Skin of body (tissue), 2 donors: ENCODE data around the gene COQ8A. TPM values are rescaled to one million over a fixed set of nuclear protein-coding genes. Genes with fewer than 3 reads are reported as not detected.

Experiments
- DNase-seq: peaks from one replicate; lab custom pipeline; 2025; lab: John Stamatoyannopoulos, UW
- total RNA-seq: library from RNA; depleted of rRNA; stranded (reverse); fragments of >200 nt; gene quantifications from one replicate; pipeline ENCODE4 v1.2.3, GENCODE V29; 2014

The COQ8A gene
- 31.4 TPM for total RNA-seq

GRCh38 chr1:226940029-226940805 is at the start of gene COQ8A:
TSS of gene COQ8A (plus strand) at chr1:226940294. CDS start at chr1:226961386, 21,092 bp downstream.
- peak; percentile 99 for DNase-seq

DNA sequence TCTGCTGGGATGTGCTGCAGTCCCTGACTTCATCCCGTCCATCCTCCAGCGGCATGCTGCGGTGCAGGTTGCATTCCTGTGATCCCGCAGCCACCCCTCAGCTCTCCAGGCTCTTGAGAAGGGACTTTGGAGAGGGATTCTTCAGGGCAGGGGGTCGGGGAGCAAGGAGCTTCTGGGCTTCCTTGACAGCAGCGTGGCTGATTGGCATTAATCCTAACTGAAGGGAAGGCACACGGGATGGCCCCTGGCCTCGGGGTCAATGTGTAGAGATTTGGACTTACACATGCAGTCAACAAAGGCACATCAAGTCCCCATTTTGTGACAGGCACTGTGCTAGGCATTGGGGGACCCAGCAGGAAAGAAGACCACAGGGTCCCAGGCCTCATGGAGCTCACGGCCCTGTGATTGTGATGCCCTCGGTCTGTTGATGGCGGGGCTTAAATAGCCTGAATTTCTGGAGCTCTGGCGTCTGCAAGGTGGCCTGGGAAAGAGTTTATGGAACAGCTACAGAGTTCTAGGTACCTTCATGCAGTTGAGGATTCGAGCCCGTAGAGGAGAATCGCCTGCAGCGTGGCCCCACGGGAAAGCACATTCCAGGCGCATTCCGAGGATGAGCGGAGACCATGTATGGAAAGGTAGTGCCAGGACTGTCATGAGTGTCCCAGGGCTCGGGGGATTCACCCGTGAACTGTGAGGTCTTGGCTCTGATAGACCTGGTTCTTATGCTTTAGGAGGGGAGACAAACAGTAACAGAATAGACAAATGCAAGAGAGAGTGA is 49.6 kb upstream of the COQ8A start:
- no peak for DNase-seq

DNA sequence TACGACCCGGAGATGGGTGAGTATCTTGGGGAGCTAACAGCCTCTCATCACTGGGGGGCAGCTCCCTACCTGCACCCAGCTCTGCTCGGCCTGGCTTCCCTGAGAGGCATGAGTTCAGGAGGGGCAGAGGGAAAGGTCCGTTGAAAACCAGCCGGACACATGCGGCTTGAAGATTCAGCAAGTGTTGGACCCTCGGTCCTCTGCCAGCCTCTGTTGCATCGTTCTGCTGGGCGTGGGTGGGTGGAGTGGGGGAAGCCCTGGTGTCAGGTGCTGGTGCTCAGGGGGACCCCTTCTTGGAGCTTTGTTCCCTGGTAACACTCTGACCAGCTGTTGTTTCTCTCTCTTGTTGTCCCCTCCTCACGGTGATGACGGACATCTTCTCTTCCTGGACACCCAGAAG is 48.7 kb upstream of the COQ8A start:
- DNase-seq, result no peak

GRCh38 chr1:226891846-226892523 is 48.1 kb upstream of the COQ8A start:
- DNase-seq, result no peak

DNA sequence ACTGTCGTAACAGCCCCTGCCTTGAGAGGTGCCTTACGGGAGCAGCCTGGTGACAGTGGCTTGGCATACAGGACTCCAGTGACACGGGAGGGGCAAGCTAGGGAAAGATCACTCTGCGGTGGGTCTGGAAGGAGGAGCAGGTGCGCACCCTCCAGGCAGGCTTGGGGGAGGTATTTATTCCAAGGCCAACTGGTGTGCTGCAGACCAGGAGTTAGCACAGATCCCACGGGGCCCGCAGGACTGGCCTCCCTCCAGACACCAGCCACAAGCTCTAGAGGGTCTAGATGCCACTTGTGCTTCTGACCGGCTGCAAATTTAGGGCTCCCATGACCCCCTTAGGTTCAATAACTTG is 47.6 kb upstream of the COQ8A start:
- DNase-seq, result no peak

DNA sequence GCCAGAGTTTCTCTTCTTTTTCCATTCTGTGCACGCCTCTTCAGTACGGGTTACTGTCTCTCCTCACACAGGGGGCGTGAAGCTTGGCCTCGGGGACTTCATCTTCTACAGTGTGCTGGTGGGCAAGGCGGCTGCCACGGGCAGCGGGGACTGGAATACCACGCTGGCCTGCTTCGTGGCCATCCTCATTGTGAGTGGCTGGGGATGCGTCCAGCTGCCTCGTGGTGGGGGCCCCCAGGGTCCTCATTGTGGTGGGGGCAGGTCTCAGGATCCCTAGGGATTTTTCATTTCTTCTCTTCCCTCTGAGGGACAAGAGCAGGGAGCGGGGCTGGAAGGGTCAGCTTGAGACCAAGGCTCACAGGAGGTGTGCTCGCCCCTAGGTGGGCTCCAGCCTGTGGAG is 46.2 kb upstream of the COQ8A start:
- DNase-seq, result no peak

- no peak for DNase-seq
Measured at GRCh38 chr1:226894826-226895225, 45.3 kb upstream of the COQ8A start.

DNA sequence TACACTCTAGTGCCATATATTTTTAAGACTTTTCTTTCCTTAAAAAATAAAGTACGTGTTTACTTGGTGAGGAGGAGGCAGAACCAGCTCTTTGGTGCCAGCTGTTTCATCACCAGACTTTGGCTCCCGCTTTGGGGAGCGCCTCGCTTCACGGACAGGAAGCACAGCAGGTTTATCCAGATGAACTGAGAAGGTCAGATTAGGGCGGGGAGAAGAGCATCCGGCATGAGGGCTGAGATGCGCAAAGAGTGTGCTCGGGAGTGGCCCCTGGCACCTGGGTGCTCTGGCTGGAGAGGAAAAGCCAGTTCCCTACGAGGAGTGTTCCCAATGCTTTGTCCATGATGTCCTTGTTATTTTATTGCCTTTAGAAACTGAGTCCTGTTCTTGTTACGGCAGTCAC is 44.5 kb upstream of the COQ8A start:
- DNase-seq, result no peak

DNA sequence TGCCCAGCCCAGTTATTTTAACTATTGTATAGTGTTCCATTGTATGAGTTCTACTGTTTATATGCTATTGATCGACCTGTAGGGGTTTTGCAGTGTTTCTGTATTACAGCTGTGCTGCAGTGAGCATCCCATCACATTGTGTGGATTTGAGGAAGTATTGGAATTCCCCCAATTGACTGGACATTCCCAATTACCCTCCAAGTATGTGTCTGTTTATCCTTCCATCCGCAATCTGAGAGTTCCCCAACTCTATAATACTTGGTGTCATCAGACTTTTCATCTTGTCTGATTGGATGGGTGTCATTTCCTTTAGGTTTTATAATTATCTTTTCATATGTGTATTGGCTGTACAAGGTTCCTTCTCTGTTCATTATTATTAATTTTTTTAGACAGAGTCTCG is 41.8 kb upstream of the COQ8A start:
- DNase-seq, result no peak

DNA sequence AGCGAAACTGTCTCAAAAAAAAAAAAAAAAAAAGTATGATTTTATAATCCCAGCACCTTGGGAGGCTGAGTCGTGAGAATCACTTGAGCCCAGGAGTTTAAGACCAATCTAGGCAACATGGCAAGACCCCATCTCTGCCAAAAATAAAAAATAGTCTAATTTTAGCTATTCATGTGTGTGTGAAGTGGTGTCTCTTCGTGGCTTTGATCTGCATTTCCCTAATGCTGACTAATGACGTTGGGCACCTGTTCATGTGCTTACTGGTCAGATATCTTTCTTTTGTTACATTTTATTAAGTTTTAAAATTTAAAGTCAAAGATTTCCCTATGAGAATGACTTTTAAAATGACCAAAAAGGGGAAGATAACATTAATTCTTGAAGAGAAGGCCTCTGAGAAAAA is 38.7 kb upstream of the COQ8A start:
- no peak for DNase-seq

DNA sequence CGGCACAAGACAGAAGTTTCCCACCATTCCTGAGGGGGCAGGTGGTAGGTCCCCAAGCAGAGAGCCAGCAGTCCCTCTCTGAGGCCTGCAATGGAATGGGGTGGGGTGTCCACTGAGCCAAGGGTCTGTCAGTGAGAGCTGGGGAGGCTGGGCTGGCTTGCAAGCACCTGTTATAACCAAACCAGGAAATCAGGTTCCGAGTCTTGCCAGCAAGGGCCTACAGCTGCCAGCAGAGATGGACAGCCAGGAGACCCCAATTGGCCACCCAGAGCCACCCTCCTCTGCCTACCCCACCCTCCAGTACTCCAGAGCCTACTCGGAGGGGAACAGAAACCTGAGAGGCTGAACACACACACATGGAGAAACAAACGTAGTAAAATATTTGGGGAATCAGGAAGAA is 37.5 kb upstream of the COQ8A start:
- no peak for DNase-seq

DNA sequence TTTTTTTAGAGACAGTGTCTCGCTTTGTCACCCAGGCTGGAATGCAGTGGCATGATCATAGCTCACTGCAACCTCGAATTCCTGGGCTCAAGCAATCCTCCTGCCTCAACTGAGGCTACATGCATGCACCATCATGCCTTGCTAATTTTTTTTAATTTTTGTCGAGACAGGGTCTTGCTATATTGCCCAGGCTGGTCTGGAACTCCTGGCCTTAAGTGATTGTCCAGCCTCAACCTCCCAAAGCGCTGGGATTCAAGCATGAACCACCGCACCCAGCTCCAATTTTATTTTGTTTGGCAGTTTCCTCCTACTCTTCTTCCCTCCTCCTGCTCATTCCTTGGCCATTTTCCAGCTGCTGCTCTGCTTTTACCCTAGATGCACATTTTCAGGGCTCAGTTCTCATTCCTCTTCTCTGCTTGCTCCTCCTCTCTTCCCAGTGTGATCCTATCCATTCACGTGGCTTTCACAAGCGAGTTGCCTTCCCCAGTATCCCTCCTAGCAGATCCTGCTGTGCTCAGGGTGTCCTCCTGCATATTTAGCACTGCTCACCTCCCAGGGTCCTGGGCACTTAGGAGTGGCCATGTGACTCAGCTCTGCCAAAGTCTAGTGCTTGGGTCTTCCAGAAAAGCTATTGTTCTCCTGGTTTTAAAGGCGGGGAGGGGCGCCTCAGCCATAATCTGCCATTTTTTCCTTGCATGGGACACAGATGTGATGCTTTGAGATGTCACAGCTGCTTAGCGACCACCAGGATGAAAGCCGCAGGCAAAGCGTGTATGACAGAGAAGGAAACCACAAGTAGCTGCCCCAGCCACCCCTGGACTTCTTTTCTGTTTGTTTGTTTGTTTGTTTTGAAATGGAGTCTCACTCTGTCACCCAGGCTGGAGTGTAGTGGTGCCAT is 36.0 kb upstream of the COQ8A start:
- DNase-seq, result peak; percentile 78

DNA sequence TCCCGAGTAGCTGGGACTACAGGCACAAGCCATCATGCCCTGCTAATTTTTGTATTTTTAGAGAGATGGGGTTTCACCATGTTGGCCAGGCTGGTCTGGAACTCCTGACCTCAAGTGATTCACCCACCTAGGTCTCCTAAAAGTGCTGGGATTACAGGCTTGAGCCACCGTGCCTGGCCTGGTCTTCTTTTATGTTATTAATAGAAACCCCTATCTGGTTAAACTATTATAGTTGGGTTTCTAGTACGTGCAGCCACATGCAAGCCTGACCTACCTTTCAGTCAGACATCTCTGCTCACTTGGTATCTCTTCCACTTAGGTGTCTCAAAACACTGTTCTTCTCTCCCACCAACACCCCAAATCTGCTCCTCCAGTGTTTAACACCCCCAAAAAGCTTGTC is 35.3 kb upstream of the COQ8A start:
- no peak for DNase-seq

GRCh38 chr1:226908419-226908818 is 31.7 kb upstream of the COQ8A start:
- no peak for DNase-seq

DNA sequence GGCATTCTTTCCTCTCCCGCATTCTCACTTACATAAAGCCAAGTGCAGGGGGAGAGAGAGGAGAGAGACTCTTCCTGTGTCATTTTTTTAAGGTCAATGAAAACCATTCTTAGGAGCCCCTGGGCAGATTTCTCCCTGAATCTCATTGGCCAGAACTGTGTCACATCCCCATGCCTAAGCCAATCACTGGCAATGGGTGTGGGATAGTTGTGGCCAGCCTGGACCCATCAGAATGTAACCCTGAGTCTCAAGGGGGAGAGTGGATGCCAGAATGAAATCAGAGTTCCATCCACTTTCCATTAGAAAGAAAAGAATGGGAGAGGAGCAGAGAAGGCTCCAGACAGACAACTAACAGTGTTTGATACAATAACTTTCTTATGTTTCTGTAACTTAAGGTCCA is 31.2 kb upstream of the COQ8A start:
- DNase-seq, result no peak

DNA sequence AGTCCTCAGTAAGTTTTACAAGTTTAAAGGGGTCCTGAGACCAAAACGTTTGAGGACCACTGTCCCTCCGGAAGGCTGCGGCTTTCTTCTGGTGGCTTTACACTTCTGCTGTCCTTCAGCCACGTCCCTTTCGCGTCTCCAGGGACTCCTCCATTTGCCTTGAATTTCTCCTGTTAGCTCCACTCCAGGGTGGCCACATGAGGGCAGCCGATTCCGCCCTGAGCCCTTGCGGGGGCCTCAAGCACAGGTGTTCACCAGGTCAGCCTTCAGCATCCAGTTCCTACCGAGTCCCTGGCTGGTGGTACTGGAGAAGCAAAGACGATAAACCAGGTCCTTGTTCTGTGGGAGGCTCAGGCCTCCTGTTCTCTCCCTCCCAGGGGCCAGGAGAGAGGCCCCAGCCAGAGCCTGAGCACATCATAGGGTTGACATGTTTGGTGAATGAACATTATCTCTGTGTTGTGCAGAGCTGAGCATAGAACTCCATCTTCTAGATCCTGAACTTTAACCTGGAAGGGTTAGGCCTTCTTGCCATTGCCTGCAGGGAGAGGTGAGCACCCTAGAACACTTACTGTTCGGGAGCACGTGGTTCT is 27.4 kb upstream of the COQ8A start:
- no peak for DNase-seq

DNA sequence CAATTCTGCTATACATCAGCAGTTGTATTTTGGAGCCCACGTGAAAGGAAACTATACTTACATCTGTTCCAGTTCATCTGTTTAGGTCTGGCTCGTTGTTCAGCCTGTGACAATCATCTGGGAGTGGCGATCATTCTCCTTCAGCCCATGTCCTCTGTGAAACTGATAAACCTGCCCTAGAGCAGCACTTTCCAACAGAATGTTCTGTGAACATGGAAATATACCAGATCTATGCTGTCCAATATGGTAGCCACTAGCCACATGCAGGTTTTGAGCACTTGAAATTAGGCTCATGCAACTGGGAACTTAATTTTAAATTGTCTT is 24.5 kb upstream of the COQ8A start:
- no peak for DNase-seq

DNA sequence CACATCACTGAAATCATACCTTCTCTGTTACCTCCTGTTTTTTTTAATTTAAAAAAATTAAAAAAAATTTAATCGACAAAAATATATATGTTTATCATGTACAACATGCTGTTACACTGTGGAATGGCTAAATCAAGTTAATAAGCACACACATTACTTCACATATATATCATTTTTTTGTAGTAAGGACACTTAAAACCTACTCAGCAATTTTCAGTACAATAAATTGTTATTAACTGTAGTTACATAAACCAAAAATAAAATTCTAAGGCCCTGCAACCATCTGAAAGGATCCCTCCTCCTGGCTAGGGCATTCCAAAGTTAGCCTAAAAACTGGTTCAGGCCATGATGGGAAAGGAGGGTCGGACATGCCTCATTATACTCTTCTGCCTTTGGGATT is 23.6 kb upstream of the COQ8A start:
- no peak for DNase-seq

GRCh38 chr1:226919587-226919986 is 20.5 kb upstream of the COQ8A start:
- no peak for DNase-seq

- DNase-seq, result no peak
Measured at GRCh38 chr1:226919995-226920394, 20.1 kb upstream of the COQ8A start.

DNA sequence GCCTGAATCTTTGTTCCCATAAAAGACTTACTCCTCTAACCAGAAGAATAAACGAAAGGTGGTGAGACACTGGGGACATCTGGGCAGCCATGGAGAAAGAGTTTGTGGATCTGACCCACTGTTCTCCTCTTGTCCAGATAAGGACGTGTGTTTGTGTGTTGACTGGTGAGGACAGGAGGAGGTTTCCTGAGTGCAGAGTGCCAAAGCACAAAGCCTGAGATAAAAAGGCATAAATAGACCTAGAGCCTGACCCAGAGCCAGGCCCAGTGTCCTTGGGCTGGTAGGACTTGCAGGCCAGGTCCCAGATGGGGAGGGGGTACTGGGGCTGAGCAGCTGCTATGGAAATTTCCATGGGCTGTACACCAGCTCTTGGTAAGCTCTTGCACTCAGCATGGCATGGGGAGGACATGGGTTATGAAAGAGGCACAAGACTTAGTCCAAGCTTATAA is 19.6 kb upstream of the COQ8A start:
- DNase-seq, result no peak
